IgD-negative memory B cell (primary cell): Measurements from ENCODE around the gene ARF5. TPM values are rescaled to one million over a fixed set of nuclear protein-coding genes. Genes with fewer than 3 reads are reported as not detected.
A peak's percentile ranks its signal among the peaks of the same experiment; 100 is the strongest.

Experiments
- H3K27ac Mint-ChIP-seq, 3 donors: one replicate each; pipeline ENCODE4 v1.8.0; 2020 to 2022; ENCODE audit warnings: mild to moderate bottlenecking in 3 of 3, mixed read lengths in 3 of 3, moderate library complexity in 1 of 3
- H3K27me3 Mint-ChIP-seq: one replicate; pipeline ENCODE4 v1.8.0; 2021; ENCODE audit warnings: mixed read lengths
- H3K36me3 Mint-ChIP-seq: one replicate; pipeline ENCODE4 v1.8.0; 2020; ENCODE audit warnings: mild to moderate bottlenecking, mixed read lengths
- H3K4me1 Mint-ChIP-seq, 3 donors: one replicate each; pipeline ENCODE4 v1.8.0; 2020 to 2022; ENCODE audit warnings: mixed read lengths in 3 of 3, mild to moderate bottlenecking in 1 of 3
- H3K4me3 Mint-ChIP-seq, 4 donors: one replicate each; pipeline ENCODE4 v1.8.0; 2020 to 2022; ENCODE audit warnings: mild to moderate bottlenecking in 4 of 4, mixed read lengths in 4 of 4, moderate library complexity in 3 of 4
- H3K9me3 Mint-ChIP-seq, 3 donors: one replicate each; pipeline ENCODE4 v1.8.0; 2020 to 2021; ENCODE audit warnings: mixed read lengths in 3 of 3, mild to moderate bottlenecking in 1 of 3
- polyA plus RNA-seq: library from polyadenylated mRNA; unstranded; fragments of 300-500 nt; fragmentation: Illumina TruSeq; gene quantifications from one replicate; pipeline ENCODE4 v1.2.3, GENCODE V29; 2021

ARF5 gene
- polyA plus RNA-seq, 1 donor from 2014 or later = 137 TPM

DNA sequence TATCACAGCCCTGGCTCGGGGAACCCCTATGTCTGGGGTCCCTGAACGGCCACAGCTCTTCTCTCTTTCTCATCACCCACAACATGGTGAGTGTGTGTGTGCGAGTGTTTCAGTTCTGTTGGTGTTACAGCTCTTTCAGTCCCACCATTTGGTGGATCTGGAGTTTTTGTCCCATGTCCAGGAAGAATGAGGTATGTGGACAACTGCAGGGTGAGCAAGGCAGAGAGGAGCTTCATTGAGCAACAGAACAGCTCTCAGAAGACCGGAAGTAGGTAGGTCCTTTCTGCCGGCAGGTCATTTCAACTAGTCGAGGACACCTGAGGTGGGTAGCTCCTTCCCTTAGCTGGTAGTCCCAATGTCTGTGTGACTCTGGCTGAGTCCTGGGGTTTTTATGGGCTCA lies 20.2 kb downstream of the ARF5 start:
- H3K4me3 Mint-ChIP-seq = no peak overlapping the region
- peaks cover 2% of the 10 kb centered on the region for H3K36me3 Mint-ChIP-seq
- H3K27ac Mint-ChIP-seq = no peak overlapping the region
- peaks cover 3 to 7% (median 4%) of the 10 kb centered on the region in 3 donors for H3K9me3 Mint-ChIP-seq
- H3K4me1 Mint-ChIP-seq = no peaks in the 10 kb centered on the region
- peaks cover 5% of the 10 kb centered on the region for H3K27me3 Mint-ChIP-seq

- H3K4me3 Mint-ChIP-seq = no peak overlapping the region
- H3K9me3 Mint-ChIP-seq = peaks cover 3 to 4% (median 4%) of the 10 kb centered on the region in 3 donors
- H3K4me1 Mint-ChIP-seq = no peaks in the 10 kb centered on the region
- peaks cover 2% of the 10 kb centered on the region for H3K36me3 Mint-ChIP-seq
- H3K27ac Mint-ChIP-seq = no peak overlapping the region
- H3K27me3 Mint-ChIP-seq = peaks cover 10% of the 10 kb centered on the region
Measured at GRCh38 chr7:127609297-127609696, 21.1 kb downstream of the ARF5 start.

GRCh38 chr7:127612263-127612662 lies 24.1 kb downstream of the ARF5 start:
- Mint-ChIP-seq H3K36me3 (peaks cover 2% of the 10 kb centered on the region), H3K4me3 (no peak overlapping the region), H3K27me3 (peaks cover 16% of the 10 kb centered on the region), H3K4me1 (no peaks in the 10 kb centered on the region), H3K9me3 (peaks cover 3 to 4% (median 3%) of the 10 kb centered on the region in 3 donors), H3K27ac (peak overlapping the region in 1 of 3 donors; percentile 88)

- H3K4me1 Mint-ChIP-seq = peaks cover 0 to 5% (median 0%) of the 10 kb centered on the region in 3 donors
- peaks cover 51% of the 10 kb centered on the region for H3K27me3 Mint-ChIP-seq
- H3K9me3 Mint-ChIP-seq = peaks cover 0 to 1% (median 0%) of the 10 kb centered on the region in 3 donors
- no peak overlapping the region for H3K27ac Mint-ChIP-seq
- H3K4me3 Mint-ChIP-seq = no peak overlapping the region
- H3K36me3 Mint-ChIP-seq = peaks cover 2% of the 10 kb centered on the region
Measured at GRCh38 chr7:127616724-127617123, 28.5 kb downstream of the ARF5 start.

GRCh38 chr7:127618042-127618441 lies 29.8 kb downstream of the ARF5 start, which contains the start of gene PAX4:
TSS of gene PAX4 (minus strand) at chr7:127618142. CDS start at chr7:127615928, 2,214 bp downstream.
- no peaks in the 10 kb centered on the region for H3K9me3 Mint-ChIP-seq
- no peak within 1 kb of the TSS for H3K27ac Mint-ChIP-seq
- H3K4me1 Mint-ChIP-seq = peaks cover 0 to 5% (median 0%) of the 10 kb centered on the region in 3 donors
- peaks cover 52% of the 10 kb centered on the region for H3K27me3 Mint-ChIP-seq
- H3K4me3 Mint-ChIP-seq = no peak within 1 kb of the TSS
- H3K36me3 Mint-ChIP-seq = no peaks in the 10 kb centered on the region

DNA sequence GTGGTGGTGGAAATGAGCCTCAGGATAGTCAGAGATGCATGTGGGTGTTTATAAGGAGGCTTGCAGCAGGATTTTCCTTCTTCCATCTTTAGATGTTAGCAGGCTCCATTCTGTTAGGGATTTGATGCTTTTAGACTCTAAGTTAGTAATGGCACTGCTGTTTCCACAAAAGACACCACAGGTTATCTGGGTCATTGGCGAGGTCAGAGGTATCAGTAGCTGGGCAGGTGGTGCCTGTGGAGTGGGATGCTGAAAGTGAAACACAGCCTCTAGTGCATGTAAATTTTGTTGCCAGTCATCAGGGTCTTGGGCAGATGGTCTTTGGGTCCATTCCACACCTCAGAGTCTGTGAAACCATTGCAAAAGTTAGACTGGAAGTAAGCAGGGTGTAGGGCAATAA lies 30.6 kb downstream of the ARF5 start:
- Mint-ChIP-seq H3K9me3 (no peaks in the 10 kb centered on the region), H3K4me1 (peaks cover 0 to 5% (median 0%) of the 10 kb centered on the region in 3 donors), H3K27ac (no peak overlapping the region), H3K4me3 (no peak overlapping the region), H3K36me3 (no peaks in the 10 kb centered on the region), H3K27me3 (peaks cover 49% of the 10 kb centered on the region)

DNA sequence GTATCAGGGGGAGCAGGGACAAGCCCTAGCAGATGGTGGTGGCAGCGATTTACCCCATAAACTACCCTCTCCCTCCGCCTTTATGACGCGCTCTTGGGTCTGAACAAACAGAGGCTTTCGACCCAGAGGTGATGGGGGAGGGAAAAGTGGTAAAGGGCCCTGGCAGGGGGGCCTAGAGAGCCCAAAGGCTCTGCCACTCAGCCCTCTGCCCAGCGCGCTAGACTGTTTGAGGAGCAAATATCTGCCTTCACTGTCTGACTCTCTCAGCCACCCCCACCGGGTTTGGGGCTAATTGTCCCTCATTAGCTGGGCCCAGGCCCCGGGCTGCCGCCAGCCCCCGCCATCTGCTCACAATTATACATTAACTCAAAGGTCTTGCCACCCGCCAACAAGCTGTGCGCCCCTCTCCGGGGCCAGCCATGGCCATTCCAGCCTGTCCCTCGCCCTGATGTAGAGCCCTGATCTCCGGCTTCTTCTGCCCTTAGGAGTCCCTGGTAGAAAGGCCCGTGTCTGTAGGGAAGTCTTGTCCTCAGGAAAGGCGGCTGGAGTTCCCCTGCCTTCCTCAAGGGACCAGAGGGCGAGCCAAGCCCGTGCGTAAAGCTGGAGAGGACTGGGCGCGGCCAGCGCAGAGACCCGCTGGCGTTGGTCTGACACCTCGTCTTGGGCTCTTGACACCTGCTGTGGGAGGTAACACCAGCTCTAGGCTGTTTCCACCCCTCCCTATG lies 31.6 kb downstream of the ARF5 start:
- Mint-ChIP-seq H3K36me3 (no peaks in the 10 kb centered on the region), H3K27me3 (peaks cover 46% of the 10 kb centered on the region), H3K27ac (no peak overlapping the region), H3K4me3 (no peak overlapping the region), H3K4me1 (peaks cover 0 to 5% (median 0%) of the 10 kb centered on the region in 3 donors), H3K9me3 (no peaks in the 10 kb centered on the region)

DNA sequence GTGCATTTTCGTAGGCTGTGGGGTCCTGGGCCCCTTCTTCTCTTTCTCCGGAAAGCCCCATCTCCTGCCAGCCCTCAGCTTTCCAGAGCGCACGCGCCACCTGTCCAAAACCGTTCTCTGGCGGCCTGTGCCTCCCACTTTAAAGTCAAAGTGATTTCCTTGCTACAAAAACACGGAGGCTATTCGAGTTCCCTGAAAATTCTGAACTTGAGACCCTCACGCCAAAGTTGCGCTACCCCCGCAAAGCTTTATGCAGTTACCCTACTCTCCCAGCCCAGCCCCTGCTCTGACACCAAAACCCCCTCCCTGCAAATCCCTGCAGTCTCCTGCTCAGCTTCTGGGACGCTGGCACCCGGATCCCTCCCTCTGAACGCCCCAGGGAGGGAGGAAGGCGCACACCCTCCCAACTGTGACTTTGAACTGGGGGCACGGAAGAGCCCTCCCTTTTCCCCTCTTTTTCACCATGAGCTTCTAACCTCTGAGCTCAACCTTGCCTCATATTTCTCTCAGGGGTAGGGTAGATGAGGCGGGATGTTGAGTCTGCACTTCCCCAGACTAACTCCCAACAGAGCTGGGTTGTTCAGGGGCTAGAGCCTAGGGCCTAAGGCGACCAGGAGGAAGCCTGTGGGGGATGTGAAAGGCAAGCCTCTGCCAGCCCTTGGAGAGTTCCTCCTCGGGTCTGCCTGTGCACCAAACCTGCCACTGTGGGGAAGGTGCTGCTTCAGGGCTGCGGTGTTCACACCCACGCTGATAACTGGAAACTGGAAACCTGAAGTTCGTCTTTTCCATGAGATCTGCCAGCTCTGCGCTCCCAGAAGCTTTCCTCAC lies 32.4 kb downstream of the ARF5 start:
- no peak overlapping the region for H3K27ac Mint-ChIP-seq

DNA sequence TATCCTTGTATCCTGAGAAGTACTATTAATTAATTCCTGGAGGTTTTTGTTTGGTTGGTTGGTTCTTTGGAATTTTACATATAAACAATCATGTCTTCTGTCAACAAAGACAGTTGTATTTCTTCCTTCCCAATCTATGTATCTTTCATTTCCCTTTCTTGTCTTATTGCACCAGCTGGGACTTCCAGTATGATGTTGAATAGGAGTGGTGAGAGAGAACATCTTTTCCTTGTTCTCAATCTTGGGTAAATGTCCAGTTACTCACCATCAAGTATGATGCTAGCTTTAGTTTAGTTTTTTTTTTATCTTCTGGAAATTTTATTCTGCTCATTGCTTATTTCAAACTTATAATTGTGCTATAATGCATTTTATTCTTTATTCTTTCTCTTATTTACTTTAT lies 37.1 kb downstream of the ARF5 start:
- H3K4me1 Mint-ChIP-seq = peaks cover 0 to 5% (median 0%) of the 10 kb centered on the region in 3 donors
- H3K27me3 Mint-ChIP-seq = peaks cover 20% of the 10 kb centered on the region
- no peaks in the 10 kb centered on the region for H3K9me3 Mint-ChIP-seq
- no peak overlapping the region for H3K27ac Mint-ChIP-seq
- no peaks in the 10 kb centered on the region for H3K36me3 Mint-ChIP-seq
- H3K4me3 Mint-ChIP-seq = no peak overlapping the region

More for the DNA sequence above, 32.4 kb downstream of the ARF5 start:
- Mint-ChIP-seq H3K9me3 (no peaks in the 10 kb centered on the region), H3K4me3 (peak overlapping the region in 1 of 4 donors; percentile 56), H3K36me3 (no peaks in the 10 kb centered on the region), H3K27me3 (peaks cover 42% of the 10 kb centered on the region), H3K4me1 (peaks cover 0 to 5% (median 0%) of the 10 kb centered on the region in 3 donors)

DNA sequence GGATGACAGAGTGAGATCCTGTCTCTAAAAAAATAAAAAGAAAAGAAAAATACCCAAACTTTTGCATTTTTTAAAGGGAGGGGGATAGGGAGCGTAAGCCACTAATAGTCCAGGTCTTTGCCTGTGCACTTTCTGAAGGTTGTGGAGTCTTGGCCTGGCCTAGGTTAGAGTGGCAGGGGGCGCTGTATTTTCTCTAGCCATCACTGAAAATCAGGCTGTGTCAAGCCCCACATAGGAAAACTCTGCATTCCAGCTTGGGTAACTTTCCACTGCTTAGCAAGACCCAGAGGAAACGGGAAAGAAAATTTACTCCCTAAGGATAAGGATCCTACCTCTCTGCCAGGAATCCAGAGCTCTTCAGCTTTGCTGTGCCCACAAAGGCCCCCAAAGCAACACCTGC lies 40.2 kb downstream of the ARF5 start:
- H3K27ac Mint-ChIP-seq = no peak overlapping the region
- peaks cover 2% of the 10 kb centered on the region for H3K36me3 Mint-ChIP-seq
- H3K4me3 Mint-ChIP-seq = no peak overlapping the region
- peaks cover 0 to under 1% (median 0%) of the 10 kb centered on the region in 3 donors for H3K9me3 Mint-ChIP-seq
- peaks cover 16% of the 10 kb centered on the region for H3K27me3 Mint-ChIP-seq
- H3K4me1 Mint-ChIP-seq = peaks cover 0 to 4% (median 0%) of the 10 kb centered on the region in 3 donors

GRCh38 chr7:127629268-127629854 lies 41.1 kb downstream of the ARF5 start:
- peaks cover 0 to 3% (median 1%) of the 10 kb centered on the region in 3 donors for H3K9me3 Mint-ChIP-seq
- no peak overlapping the region for H3K4me3 Mint-ChIP-seq
- no peak overlapping the region for H3K27ac Mint-ChIP-seq
- peaks cover 0 to 4% (median 0%) of the 10 kb centered on the region in 3 donors for H3K4me1 Mint-ChIP-seq
- peaks cover 20% of the 10 kb centered on the region for H3K27me3 Mint-ChIP-seq
- peaks cover 2% of the 10 kb centered on the region for H3K36me3 Mint-ChIP-seq

- H3K9me3 Mint-ChIP-seq = peaks cover 0 to 3% (median 1%) of the 10 kb centered on the region in 3 donors
- peaks cover 0 to 4% (median 0%) of the 10 kb centered on the region in 3 donors for H3K4me1 Mint-ChIP-seq
- peaks cover 5% of the 10 kb centered on the region for H3K36me3 Mint-ChIP-seq
- peaks cover 26% of the 10 kb centered on the region for H3K27me3 Mint-ChIP-seq
- H3K27ac Mint-ChIP-seq = no peak overlapping the region
- H3K4me3 Mint-ChIP-seq = no peak overlapping the region
Measured at GRCh38 chr7:127632276-127632910, 44.2 kb downstream of the ARF5 start.

DNA sequence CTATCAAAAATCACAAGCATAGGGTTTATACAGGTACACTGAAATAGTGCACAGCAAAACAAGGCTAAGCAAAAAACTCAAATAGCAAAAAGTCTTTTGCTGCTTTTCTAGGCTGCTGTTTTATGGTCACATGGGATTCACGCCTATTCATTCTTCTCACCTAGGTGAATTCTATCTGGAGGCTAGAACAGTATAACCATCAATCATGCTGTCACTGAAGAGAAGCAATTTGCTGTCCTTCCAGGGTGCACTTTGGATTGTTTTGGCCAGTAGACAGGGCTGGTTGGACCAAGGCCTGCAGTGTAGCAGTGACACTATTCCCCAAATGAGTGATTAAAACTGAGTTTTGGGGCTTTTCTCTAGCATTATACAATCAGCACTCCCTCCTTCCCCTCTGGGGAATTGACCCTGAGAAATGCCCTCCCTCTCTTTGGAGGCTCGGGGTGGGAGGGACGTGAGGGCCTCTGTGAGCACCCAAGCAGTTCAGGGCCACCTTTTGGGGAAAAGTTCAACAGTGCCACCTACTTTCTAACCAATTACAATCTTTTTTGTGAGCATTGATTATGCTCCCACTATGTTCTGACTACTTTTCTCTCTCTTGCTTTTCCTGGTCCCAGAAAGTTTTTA lies 47.6 kb downstream of the ARF5 start:
- Mint-ChIP-seq H3K36me3 (peaks cover 5% of the 10 kb centered on the region), H3K4me1 (peaks cover 0 to 3% (median 0%) of the 10 kb centered on the region in 3 donors), H3K9me3 (peaks cover 0 to 3% (median 1%) of the 10 kb centered on the region in 3 donors), H3K27ac (no peak overlapping the region), H3K27me3 (peaks cover 44% of the 10 kb centered on the region), H3K4me3 (no peak overlapping the region)

DNA sequence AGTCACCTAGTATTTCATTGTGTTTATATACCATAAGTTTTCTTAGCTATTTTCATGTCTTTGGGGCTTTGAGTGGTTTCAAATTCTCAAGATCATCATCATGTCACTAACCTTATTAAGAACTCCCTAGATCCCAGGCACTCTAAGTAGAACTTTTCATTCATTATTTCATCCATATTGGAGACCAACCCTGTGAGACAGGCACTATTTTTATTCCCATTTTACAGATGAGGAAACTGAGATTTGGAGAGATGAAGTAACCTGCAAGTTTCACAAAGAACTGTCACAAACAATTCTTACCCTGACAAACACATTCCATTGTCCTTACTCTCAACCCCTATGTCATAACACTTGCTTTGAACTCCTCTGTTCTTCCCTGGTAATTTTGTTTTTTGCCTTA lies 50.0 kb downstream of the ARF5 start:
- Mint-ChIP-seq H3K4me1 (no peaks in the 10 kb centered on the region), H3K27me3 (peaks cover 38% of the 10 kb centered on the region), H3K9me3 (peaks cover 0 to 3% (median 1%) of the 10 kb centered on the region in 3 donors), H3K4me3 (no peak overlapping the region), H3K27ac (no peak overlapping the region), H3K36me3 (peaks cover 3% of the 10 kb centered on the region)
